ENCODE data around the gene OMG.

GRCh38 chr17:31329221-31329620 is 32.2 kb upstream of the OMG start:
- TF ChIP-seq, protein P1, sequence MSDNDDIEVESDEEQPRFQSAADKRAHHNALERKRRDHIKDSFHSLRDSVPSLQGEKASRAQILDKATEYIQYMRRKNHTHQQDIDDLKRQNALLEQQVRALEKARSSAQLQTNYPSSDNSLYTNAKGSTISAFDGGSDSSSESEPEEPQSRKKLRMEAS (IDR thresholded peaks at IDR 0.05) = no peak
- no peak for TF ChIP-seq EP300 (IDR thresholded peaks at IDR 0.05; ENCODE audit: borderline replicate concordance)
- no peak for TF ChIP-seq CREB1 (IDR thresholded peaks at IDR 0.05; ENCODE audit: low read depth)
- TF ChIP-seq RAD21 (IDR thresholded peaks at IDR 0.05; ENCODE audit: low read depth) = no peak
- no peak for TF ChIP-seq EGR1 (IDR thresholded peaks at IDR 0.05)
- TF ChIP-seq REST (IDR thresholded peaks at IDR 0.05; ENCODE audit: low read depth) = no peak
- TF ChIP-seq TAF1 (IDR thresholded peaks at IDR 0.05; ENCODE audit: low read depth) = no peak
- no peak for TF ChIP-seq CEBPB (IDR thresholded peaks at IDR 0.05)
- no peak for TF ChIP-seq USF1 (IDR thresholded peaks at IDR 0.05)
